G401 (cell line): ENCODE measurements around the gene AFF3. TPM values are rescaled to one million over a fixed set of nuclear protein-coding genes. Genes with fewer than 3 reads are reported as not detected.

Experiments used
- DNase-seq: peaks from one replicate; pipeline ENCODE4 v3.0.0-alpha.2; 2015; ENCODE audit warnings: low spot score
- in situ Hi-C: cut with HindIII; loops from 2 replicates; pipeline ENCODE4 v1.10.0; 2016; ENCODE audit warnings: low sequenced_read_pairs, mixed read lengths
- total RNA-seq: library from RNA; depleted of rRNA; stranded (reverse); fragments of >200 nt; shearing (Covaris generic); gene quantifications from 2 replicates; pipeline ENCODE4 v1.2.3, GENCODE V29; 2014

AFF3 gene
- total RNA-seq, 1 experiment from 2014 or later: 3.0 TPM

GRCh38 chr2:99989905-99990304 lies 152.5 kb downstream of the AFF3 start:
- DNase-seq: no peak
- in situ Hi-C loops: no loop called here

- in situ Hi-C loops: no loop called here
- DNase-seq: no peak
Observed at GRCh38 chr2:99988599-99988998, 153.8 kb downstream of the AFF3 start.

- in situ Hi-C loops: no loop called here
- no peak for DNase-seq
Observed at GRCh38 chr2:99987160-99987559, 155.2 kb downstream of the AFF3 start.

- in situ Hi-C loops: no loop called here
- peak; percentile 73 for DNase-seq
Observed at GRCh38 chr2:99984799-99985515, 157.4 kb downstream of the AFF3 start.

GRCh38 chr2:99982744-99983143 lies 159.6 kb downstream of the AFF3 start:
- DNase-seq: no peak
- in situ Hi-C loops: no loop called here

- in situ Hi-C loops: no loop called here
Observed at GRCh38 chr2:99981840-99982239, 160.6 kb downstream of the AFF3 start.

GRCh38 chr2:99980176-99980575 lies 162.2 kb downstream of the AFF3 start:
- in situ Hi-C loops: no loop called here

More at GRCh38 chr2:99981840-99982239, 160.6 kb downstream of the AFF3 start:
- peak; percentile 85 for DNase-seq

GRCh38 chr2:99977966-99978365 lies 164.4 kb downstream of the AFF3 start:
- in situ Hi-C loops: no loop called here
- no peak for DNase-seq

More at GRCh38 chr2:99980176-99980575, 162.2 kb downstream of the AFF3 start:
- DNase-seq: no peak

GRCh38 chr2:99975386-99975785 lies 167.0 kb downstream of the AFF3 start:
- DNase-seq: no peak
- in situ Hi-C loops: no loop called here

GRCh38 chr2:99974682-99975375 lies 167.6 kb downstream of the AFF3 start:
- no peak for DNase-seq

GRCh38 chr2:99974275-99974674 lies 168.1 kb downstream of the AFF3 start:
- in situ Hi-C loops: no loop called here
- DNase-seq: no peak

More at GRCh38 chr2:99974682-99975375, 167.6 kb downstream of the AFF3 start:
- in situ Hi-C loops: no loop called here

- in situ Hi-C loops: no loop called here
- no peak for DNase-seq
Observed at GRCh38 chr2:99971326-99971900, 171.0 kb downstream of the AFF3 start.

- in situ Hi-C loops: no loop called here
- DNase-seq: no peak
Observed at GRCh38 chr2:99970292-99970868, 172.0 kb downstream of the AFF3 start.

- DNase-seq: peak; percentile 31
- in situ Hi-C loops: no loop called here
Observed at GRCh38 chr2:99961196-99961913, 181.0 kb downstream of the AFF3 start.

- in situ Hi-C loops: no loop called here
Observed at GRCh38 chr2:99960790-99961189, 181.6 kb downstream of the AFF3 start.

GRCh38 chr2:99960291-99960690 lies 182.1 kb downstream of the AFF3 start:
- in situ Hi-C loops: no loop called here
- no peak for DNase-seq

More at GRCh38 chr2:99960790-99961189, 181.6 kb downstream of the AFF3 start:
- DNase-seq: peak; percentile 99

- DNase-seq: no peak
- in situ Hi-C loops: no loop called here
Observed at GRCh38 chr2:99959261-99960014, 183.0 kb downstream of the AFF3 start.

GRCh38 chr2:99957332-99958133 lies 184.9 kb downstream of the AFF3 start:
- no peak for DNase-seq

More at GRCh38 chr2:99957332-99958133, 184.9 kb downstream of the AFF3 start:
- in situ Hi-C loops: no loop called here
